Measurements from ENCODE around the gene SPDYE4. TPM values are rescaled to one million over a fixed set of nuclear protein-coding genes. Genes with fewer than 3 reads are reported as not detected.

The SPDYE4 gene
- total RNA-seq, 1 donor from 2014 or later = not detected

GRCh38 chr17:8781776-8782175, 23.4 kb upstream of the SPDYE4 start:
- Histone ChIP-seq H3K4me3 (no peak overlapping the region), H3K9me3 (replicated peaks) (peaks cover 7% of the 10 kb centered on the region), H3K27ac (replicated peaks) (no peak overlapping the region), H3K36me3 (no peaks in the 10 kb centered on the region), H3K27me3 (ENCODE audit: low read depth) (peaks cover under 1% of the 10 kb centered on the region), H3K4me1 (peaks cover 2% of the 10 kb centered on the region)
- intact Hi-C loops (cut with micrococcal nuclease) = no loop called here
- DNase-seq = no peak
- no peak for TF ChIP-seq CTCF (IDR thresholded peaks at IDR 0.05; ENCODE audit: borderline replicate concordance)

- no peak overlapping the region for H3K4me3 ChIP-seq
- no peak for DNase-seq
- no peaks in the 10 kb centered on the region for H3K36me3 ChIP-seq
- no peak overlapping the region for H3K27ac ChIP-seq (replicated peaks)
- intact Hi-C loops (cut with micrococcal nuclease) = no loop called here
- no peaks in the 10 kb centered on the region for H3K4me1 ChIP-seq
- TF ChIP-seq CTCF (IDR thresholded peaks at IDR 0.05; ENCODE audit: borderline replicate concordance) = no peak
- H3K27me3 ChIP-seq (ENCODE audit: low read depth) = peaks cover 7% of the 10 kb centered on the region
- peaks cover 12% of the 10 kb centered on the region for H3K9me3 ChIP-seq (replicated peaks)
Measured at GRCh38 chr17:8776881-8777280, 18.5 kb upstream of the SPDYE4 start.

GRCh38 chr17:8776248-8776647, 17.9 kb upstream of the SPDYE4 start:
- Histone ChIP-seq H3K4me1 (no peaks in the 10 kb centered on the region), H3K9me3 (replicated peaks) (peaks cover 12% of the 10 kb centered on the region), H3K4me3 (no peak overlapping the region), H3K27ac (replicated peaks) (no peak overlapping the region), H3K27me3 (ENCODE audit: low read depth) (peaks cover 10% of the 10 kb centered on the region), H3K36me3 (no peaks in the 10 kb centered on the region)
- intact Hi-C loops (cut with micrococcal nuclease) = no loop called here
- no peak for TF ChIP-seq CTCF (IDR thresholded peaks at IDR 0.05; ENCODE audit: borderline replicate concordance)
- DNase-seq = no peak

GRCh38 chr17:8766731-8767130, 8.4 kb upstream of the SPDYE4 start:
- Histone ChIP-seq H3K27ac (replicated peaks) (no peak overlapping the region), H3K4me3 (no peak overlapping the region), H3K27me3 (ENCODE audit: low read depth) (peaks cover 15% of the 10 kb centered on the region), H3K36me3 (no peaks in the 10 kb centered on the region), H3K4me1 (no peaks in the 10 kb centered on the region), H3K9me3 (replicated peaks) (no peaks in the 10 kb centered on the region)
- no peak for TF ChIP-seq CTCF (IDR thresholded peaks at IDR 0.05; ENCODE audit: borderline replicate concordance)
- intact Hi-C loops (cut with micrococcal nuclease) = no loop called here
- no peak for DNase-seq

DNA sequence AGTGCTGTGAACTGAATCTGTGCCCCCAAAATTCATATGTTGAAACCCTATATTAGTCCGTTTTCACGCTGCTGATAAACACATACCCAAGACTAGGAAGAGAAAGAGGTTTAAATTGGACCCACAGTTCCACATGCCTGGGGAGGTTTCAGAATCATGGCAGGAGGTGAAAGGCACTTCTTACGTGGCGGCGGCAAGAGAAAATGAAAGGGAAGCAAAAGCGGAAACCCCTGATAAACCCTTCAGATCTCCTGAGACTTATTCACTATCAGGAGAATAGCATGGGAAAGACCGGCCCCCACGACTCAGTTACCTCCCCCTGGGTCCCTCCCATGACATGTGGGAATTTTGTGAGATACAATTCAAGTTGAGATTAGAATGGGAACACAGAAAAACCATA, 3.7 kb upstream of the SPDYE4 start:
- peaks cover 19% of the 10 kb centered on the region for H3K27me3 ChIP-seq (ENCODE audit: low read depth)
- no peaks in the 10 kb centered on the region for H3K36me3 ChIP-seq
- H3K9me3 ChIP-seq (replicated peaks) = no peaks in the 10 kb centered on the region
- H3K4me3 ChIP-seq = no peak overlapping the region
- no peak overlapping the region for H3K27ac ChIP-seq (replicated peaks)
- TF ChIP-seq CTCF (IDR thresholded peaks at IDR 0.05; ENCODE audit: borderline replicate concordance) = no peak
- H3K4me1 ChIP-seq = no peaks in the 10 kb centered on the region
- intact Hi-C loops (cut with micrococcal nuclease) = no loop called here
- DNase-seq = no peak

- no peaks in the 10 kb centered on the region for H3K4me1 ChIP-seq
- peaks cover 37% of the 10 kb centered on the region for H3K27me3 ChIP-seq (ENCODE audit: low read depth)
- no peak overlapping the region for H3K27ac ChIP-seq (replicated peaks)
- no peaks in the 10 kb centered on the region for H3K9me3 ChIP-seq (replicated peaks)
- no peak overlapping the region for H3K4me3 ChIP-seq
- no peak for DNase-seq
- intact Hi-C loops (cut with micrococcal nuclease) = no loop called here
- TF ChIP-seq CTCF (IDR thresholded peaks at IDR 0.05; ENCODE audit: borderline replicate concordance) = no peak
- no peaks in the 10 kb centered on the region for H3K36me3 ChIP-seq
Measured at GRCh38 chr17:8757189-8757588, 1.2 kb downstream of the SPDYE4 start.

Data from left ventricle myocardium inferior (tissue), 1 donor.